Neuronal stem cell (in vitro differentiated cells): Measurements from ENCODE around the gene SLC45A3.

ENCODE experiments used
- DNase-seq: peaks from one replicate; pipeline ENCODE4 v3.0.0-alpha.2; 2013; ENCODE audit warnings: low spot score
- H2AFZ ChIP-seq: one replicate; pipeline ENCODE4 v1.6.1; 2013; ENCODE audit warnings: mild to moderate bottlenecking, low read length, inconsistent platforms
- H2AK5ac ChIP-seq: 2 replicates; pipeline ENCODE4 v1.6.1; 2013; ENCODE audit warnings: low read depth, mild to moderate bottlenecking, inconsistent platforms, low read length, moderate library complexity, mixed read lengths
- H2BK120ac ChIP-seq: 2 replicates; pipeline ENCODE4 v1.6.1; 2013; ENCODE audit warnings: low read depth, mild to moderate bottlenecking, inconsistent platforms, low read length, moderate library complexity, mixed read lengths
- H2BK12ac ChIP-seq: one replicate; pipeline ENCODE4 v1.6.1; 2013; ENCODE audit warnings: low read length, inconsistent platforms
- H2BK15ac ChIP-seq: 2 replicates; pipeline ENCODE4 v1.6.1; 2013; ENCODE audit warnings: mild to moderate bottlenecking, low read length, inconsistent platforms, mixed read lengths
- H2BK5ac ChIP-seq: one replicate; pipeline ENCODE4 v1.6.1; 2013; ENCODE audit warnings: inconsistent platforms, mild to moderate bottlenecking, low read length, moderate library complexity
- H3K14ac ChIP-seq: one replicate; pipeline ENCODE4 v1.6.1; 2013; ENCODE audit warnings: low read length, inconsistent platforms
- H3K18ac ChIP-seq: 2 replicates; pipeline ENCODE4 v1.6.1; 2013; ENCODE audit warnings: low read length, inconsistent platforms
- H3K23ac ChIP-seq: 2 replicates; pipeline ENCODE4 v1.6.1; 2013; ENCODE audit warnings: low read depth, mild to moderate bottlenecking, mixed read lengths, low read length, inconsistent platforms; ENCODE audit not compliant: poor library complexity
- H3K27ac ChIP-seq: replicated peaks from 3 replicates; pipeline ENCODE4 v1.5.1; 2013; ENCODE audit warnings: low read length, inconsistent platforms
- H3K27me3 ChIP-seq, 3 experiments: 2 replicates each; pipeline ENCODE4 v1.6.1; 2013; ENCODE audit warnings: low read length in 3 of 3, mild to moderate bottlenecking in 2 of 3, inconsistent platforms in 1 of 3, low read depth in 1 of 3, mixed read lengths in 1 of 3, moderate library complexity in 1 of 3; ENCODE audit not compliant: control insufficient read depth in 3 of 3, insufficient read depth in 3 of 3
- H3K36me3 ChIP-seq, 2 donors: replicated peaks in 1 of 2; 2 replicates each; pipeline ENCODE4 v1.6.1; 2013; ENCODE audit warnings: low read length in 2 of 2; ENCODE audit not compliant: control insufficient read depth in 2 of 2, insufficient read depth in 2 of 2
- H3K4ac ChIP-seq: 2 replicates; pipeline ENCODE4 v1.6.1; 2013; ENCODE audit warnings: inconsistent platforms, mild to moderate bottlenecking, low read length, moderate library complexity
- H3K4me1 ChIP-seq, 2 donors: 1 replicate in 1 of 2; 2 replicates in 1 of 2; pipeline ENCODE4 v1.6.1; 2013; ENCODE audit warnings: low read length in 2 of 2, low read depth in 1 of 2; ENCODE audit not compliant: control insufficient read depth in 2 of 2, insufficient read depth in 1 of 2
- H3K4me2 ChIP-seq: one replicate; pipeline ENCODE4 v1.6.1; 2013; ENCODE audit warnings: mild to moderate bottlenecking, low read length, inconsistent platforms; ENCODE audit not compliant: insufficient read depth, poor library complexity, severe bottlenecking
- H3K4me3 ChIP-seq, 2 donors: 2 replicates each; pipeline ENCODE4 v1.5.1; 2013; ENCODE audit warnings: low read length in 2 of 2, mild to moderate bottlenecking in 2 of 2, inconsistent platforms in 1 of 2, moderate library complexity in 1 of 2
- H3K79me1 ChIP-seq: one replicate; pipeline ENCODE4 v1.6.1; 2013; ENCODE audit warnings: low read depth, mild to moderate bottlenecking, inconsistent platforms, low read length, moderate library complexity
- H3K9ac ChIP-seq: one replicate; pipeline ENCODE4 v1.6.1; 2013; ENCODE audit warnings: mild to moderate bottlenecking, low read depth, low read length, inconsistent platforms; ENCODE audit not compliant: poor library complexity
- H3K9me3 ChIP-seq, 2 donors: replicated peaks in 1 of 2; 2 replicates each; pipeline versions ENCODE3 to v1.6.1; 2013; ENCODE audit warnings: low read length in 2 of 2, mild to moderate bottlenecking in 2 of 2, inconsistent platforms in 1 of 2, low read depth in 1 of 2, mixed read lengths in 1 of 2, moderate library complexity in 1 of 2; ENCODE audit not compliant: control insufficient read depth in 2 of 2, insufficient read depth in 1 of 2
- H4K8ac ChIP-seq: one replicate; pipeline ENCODE4 v1.6.1; 2013; ENCODE audit warnings: low read depth, mild to moderate bottlenecking, inconsistent platforms, low read length, moderate library complexity
- H4K91ac ChIP-seq: one replicate; pipeline ENCODE4 v1.6.1; 2013; ENCODE audit warnings: low read length, low read depth, mild to moderate bottlenecking, inconsistent platforms; ENCODE audit not compliant: poor library complexity
- WGBS, 2 donors: extraction: QIAGEN DNeasy Blood & Tissue Kit; methylation state at CpG; one replicate each; pipeline ENCODE4 v1.1.7; 2013; ENCODE audit warnings: missing lambda C conversion rate in 2 of 2, mixed read lengths in 1 of 2; ENCODE audit not compliant: insufficient read length in 2 of 2, insufficient replicate concordance in 1 of 2; ENCODE audit errors: extremely low coverage in 2 of 2; 5-methylcytosine and 5-hydroxymethylcytosine counted together

SLC45A3 gene

DNA sequence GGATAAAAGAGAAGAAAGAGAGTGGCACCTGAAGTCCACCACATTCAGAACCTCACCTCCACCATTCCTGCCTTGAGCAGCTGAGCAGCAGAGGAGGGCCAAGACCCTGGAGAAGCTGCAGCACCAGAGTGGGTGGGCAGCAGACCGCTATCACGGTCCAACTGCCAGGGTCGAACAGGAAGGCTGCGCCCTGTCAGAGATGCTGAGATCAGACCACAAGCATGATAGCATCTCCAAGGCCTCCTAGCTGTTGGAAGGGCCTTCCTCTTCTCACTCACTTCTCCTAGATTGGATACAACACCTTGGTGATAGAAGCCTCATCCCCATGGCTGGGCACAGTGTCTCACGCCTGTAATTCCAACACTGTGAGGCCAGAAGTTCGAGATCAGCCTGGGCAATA lies 12.1 kb upstream of the SLC45A3 start:
- Histone ChIP-seq H3K36me3 (no peaks in the 10 kb centered on the region), H2AFZ (no peak overlapping the region), H3K4me2 (no peak overlapping the region), H3K79me1 (no peaks in the 10 kb centered on the region), H3K14ac (no peak overlapping the region), H2AK5ac (no peak overlapping the region), H3K27me3 (peaks cover 0 to 9% (median 0%) of the 10 kb centered on the region in 3 experiments), H3K4me1 (peaks cover 24 to 28% of the 10 kb centered on the region in 2 donors), H3K9ac (no peak overlapping the region), H3K9me3 (no peaks in the 10 kb centered on the region), H4K8ac (no peak overlapping the region), H3K27ac (no peak overlapping the region), H4K91ac (no peak overlapping the region), H3K4me3 (no peak overlapping the region), H3K18ac (no peak overlapping the region), H2BK5ac (no peak overlapping the region), H3K4ac (no peak overlapping the region), H2BK15ac (no peak overlapping the region), H3K23ac (no peak overlapping the region), H2BK120ac (no peak overlapping the region), H2BK12ac (no peak overlapping the region)
- DNase-seq: no peak
- WGBS, 2 donors: no CpG with 5 or more reads among the region's 6 CpGs

DNA sequence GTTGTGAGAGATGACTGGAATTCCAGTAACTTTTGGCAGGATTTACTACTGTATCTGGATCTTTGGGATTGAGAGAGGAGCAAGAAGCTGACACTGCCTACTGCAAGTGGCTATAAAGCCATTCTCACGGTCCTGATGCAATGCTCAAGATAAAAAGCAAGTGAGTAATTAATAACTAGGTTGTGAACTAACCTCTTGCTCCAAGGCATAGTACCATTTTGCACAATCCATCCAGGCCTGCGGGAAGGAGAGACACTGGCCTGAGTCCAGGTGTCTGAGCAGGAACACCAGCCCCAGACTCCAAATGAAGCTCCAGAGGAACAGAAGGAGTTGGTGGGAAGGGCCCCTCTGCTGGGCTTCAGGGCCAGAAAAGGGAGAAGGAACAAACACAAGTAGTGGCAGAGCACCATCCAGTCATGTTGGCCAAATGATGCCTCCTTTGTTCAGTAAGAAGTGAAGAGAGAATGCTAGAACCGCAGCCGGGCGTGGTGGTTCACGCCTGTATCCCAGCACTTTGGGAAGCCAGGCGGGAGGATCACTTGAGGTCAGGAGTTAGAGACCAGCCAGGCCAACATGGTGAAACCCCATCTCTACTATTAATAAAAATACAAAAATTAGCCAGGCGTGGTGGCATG lies 9.9 kb upstream of the SLC45A3 start:
- no peak overlapping the region for H3K27ac ChIP-seq
- H2BK15ac ChIP-seq: no peak overlapping the region
- no peak for DNase-seq
- no peak overlapping the region for H3K23ac ChIP-seq
- H3K4me3 ChIP-seq: no peak overlapping the region
- H3K4me1 ChIP-seq: peaks cover 24% of the 10 kb centered on the region in 2 donors
- no peak overlapping the region for H3K4ac ChIP-seq
- no peak overlapping the region for H4K91ac ChIP-seq
- H3K9ac ChIP-seq: no peak overlapping the region
- H2AK5ac ChIP-seq: no peak overlapping the region
- H3K79me1 ChIP-seq: no peaks in the 10 kb centered on the region
- H4K8ac ChIP-seq: no peak overlapping the region
- H2BK5ac ChIP-seq: no peak overlapping the region
- H2AFZ ChIP-seq: no peak overlapping the region
- H3K9me3 ChIP-seq: no peaks in the 10 kb centered on the region
- H3K14ac ChIP-seq: no peak overlapping the region
- H3K27me3 ChIP-seq: peaks cover 0 to 12% (median 0%) of the 10 kb centered on the region in 3 experiments
- no peak overlapping the region for H3K18ac ChIP-seq
- H3K4me2 ChIP-seq: no peak overlapping the region
- WGBS, 2 donors: no CpG with 5 or more reads among the region's 8 CpGs
- H2BK12ac ChIP-seq: no peak overlapping the region
- H2BK120ac ChIP-seq: no peak overlapping the region
- no peaks in the 10 kb centered on the region for H3K36me3 ChIP-seq

DNA sequence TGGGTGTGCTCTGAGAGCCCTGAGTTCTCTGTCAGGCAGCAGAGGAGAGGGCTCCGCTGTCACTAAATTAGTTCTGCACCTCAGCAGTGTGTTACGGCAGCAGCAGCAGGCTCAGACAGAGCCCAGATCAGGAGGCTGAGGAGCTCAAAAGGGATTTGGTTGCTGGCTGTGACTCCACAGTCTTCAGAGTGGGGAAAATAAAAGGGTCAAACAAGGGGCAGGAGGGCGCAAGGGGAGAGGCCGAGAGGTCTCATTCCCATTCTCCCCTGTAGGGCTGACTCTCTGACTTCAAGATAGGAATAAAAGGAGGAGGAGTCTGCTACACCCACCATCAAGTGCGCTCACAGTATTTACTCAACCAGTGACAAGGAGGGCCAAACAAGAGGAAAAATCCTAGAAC lies 9.2 kb upstream of the SLC45A3 start:
- H2BK120ac ChIP-seq: no peak overlapping the region
- H3K4ac ChIP-seq: no peak overlapping the region
- H3K23ac ChIP-seq: no peak overlapping the region
- no peak overlapping the region for H2BK12ac ChIP-seq
- no peak overlapping the region for H3K14ac ChIP-seq
- no peaks in the 10 kb centered on the region for H3K36me3 ChIP-seq
- no peak overlapping the region for H4K91ac ChIP-seq
- peaks cover 24% of the 10 kb centered on the region in 2 donors for H3K4me1 ChIP-seq
- no peak overlapping the region for H4K8ac ChIP-seq
- no peak overlapping the region for H2BK15ac ChIP-seq
- H3K27me3 ChIP-seq: peaks cover 0 to 12% (median 0%) of the 10 kb centered on the region in 3 experiments
- H3K27ac ChIP-seq: peak overlapping the region; percentile 20
- no peak overlapping the region for H2BK5ac ChIP-seq
- DNase-seq: peak; percentile 53
- no peak overlapping the region for H3K4me3 ChIP-seq
- H2AFZ ChIP-seq: no peak overlapping the region
- H3K9ac ChIP-seq: no peak overlapping the region
- no peak overlapping the region for H2AK5ac ChIP-seq
- WGBS, 2 donors: no CpG with 5 or more reads among the region's 5 CpGs
- no peaks in the 10 kb centered on the region for H3K9me3 ChIP-seq
- H3K4me2 ChIP-seq: no peak overlapping the region
- no peaks in the 10 kb centered on the region for H3K79me1 ChIP-seq
- H3K18ac ChIP-seq: no peak overlapping the region

DNA sequence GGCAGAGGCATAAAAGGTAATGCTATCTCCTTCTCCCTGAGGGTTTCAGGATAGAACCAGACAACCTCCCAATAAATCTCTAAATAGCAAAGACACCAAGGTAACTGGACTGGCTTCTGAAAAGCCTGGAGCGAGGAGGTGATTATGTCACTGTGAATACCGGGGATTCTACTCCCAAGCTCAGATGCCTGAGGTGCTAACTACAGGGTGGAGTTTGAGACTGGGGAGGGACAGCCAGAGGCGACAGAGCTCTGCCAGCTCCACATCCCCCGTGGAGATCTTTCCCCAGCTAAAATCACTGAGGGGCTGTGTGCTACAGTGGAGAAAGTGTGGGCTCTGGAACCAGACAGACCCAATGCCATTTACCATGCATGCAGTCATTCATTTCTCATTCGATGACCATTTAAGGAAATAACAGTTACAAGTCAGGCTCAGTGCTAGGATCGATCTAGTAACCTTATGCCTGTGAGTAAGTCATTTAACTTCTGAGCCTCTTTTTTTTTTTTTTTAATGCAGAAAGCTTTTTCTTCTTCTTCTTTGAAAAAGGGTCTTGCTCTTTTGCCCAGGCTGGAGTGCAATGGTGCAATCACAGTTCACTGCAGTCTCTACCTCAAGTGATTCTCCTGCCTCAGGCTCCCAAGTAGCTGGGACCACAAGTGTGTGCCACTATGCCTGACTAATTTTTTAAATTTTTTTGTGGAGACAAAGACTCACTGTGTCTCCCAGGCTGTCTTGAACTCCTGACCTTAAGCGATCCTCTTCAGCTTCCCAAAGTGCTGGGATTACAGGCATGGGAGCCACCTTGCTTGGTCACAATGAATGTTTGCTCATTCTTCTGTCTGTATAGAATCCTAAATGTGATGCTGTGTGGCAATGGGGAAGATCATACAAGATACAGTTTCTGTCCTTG lies 8.1 kb upstream of the SLC45A3 start:
- no peaks in the 10 kb centered on the region for H3K79me1 ChIP-seq
- no peak overlapping the region for H3K23ac ChIP-seq
- H3K27ac ChIP-seq: no peak overlapping the region
- H3K4me3 ChIP-seq: no peak overlapping the region
- H3K9me3 ChIP-seq: peaks cover 0 to under 1% of the 10 kb centered on the region in 2 donors
- H3K27me3 ChIP-seq: peaks cover 0 to 12% (median 0%) of the 10 kb centered on the region in 3 experiments
- no peak overlapping the region for H2BK12ac ChIP-seq
- H2AFZ ChIP-seq: no peak overlapping the region
- H3K4me2 ChIP-seq: no peak overlapping the region
- no peak overlapping the region for H2BK15ac ChIP-seq
- WGBS, 2 donors: no CpG with 5 or more reads among the region's 7 CpGs
- H2AK5ac ChIP-seq: no peak overlapping the region
- no peak overlapping the region for H2BK5ac ChIP-seq
- H3K4ac ChIP-seq: no peak overlapping the region
- no peak for DNase-seq
- H3K9ac ChIP-seq: no peak overlapping the region
- no peaks in the 10 kb centered on the region for H3K36me3 ChIP-seq
- H4K91ac ChIP-seq: no peak overlapping the region
- peaks cover 20 to 23% of the 10 kb centered on the region in 2 donors for H3K4me1 ChIP-seq
- no peak overlapping the region for H2BK120ac ChIP-seq
- H4K8ac ChIP-seq: no peak overlapping the region
- H3K14ac ChIP-seq: no peak overlapping the region
- H3K18ac ChIP-seq: no peak overlapping the region
